GM15510 (cell line): Measurements from ENCODE around the gene ACVR2B.

Experiments used
- POLR2A ChIP-seq: IDR thresholded peaks from 3 replicates; pipeline ENCODE4 v1.6.1; 2011; ENCODE audit warnings: borderline replicate concordance; ENCODE audit not compliant: insufficient read length; ENCODE audit errors: extremely low read depth

Gene ACVR2B

DNA sequence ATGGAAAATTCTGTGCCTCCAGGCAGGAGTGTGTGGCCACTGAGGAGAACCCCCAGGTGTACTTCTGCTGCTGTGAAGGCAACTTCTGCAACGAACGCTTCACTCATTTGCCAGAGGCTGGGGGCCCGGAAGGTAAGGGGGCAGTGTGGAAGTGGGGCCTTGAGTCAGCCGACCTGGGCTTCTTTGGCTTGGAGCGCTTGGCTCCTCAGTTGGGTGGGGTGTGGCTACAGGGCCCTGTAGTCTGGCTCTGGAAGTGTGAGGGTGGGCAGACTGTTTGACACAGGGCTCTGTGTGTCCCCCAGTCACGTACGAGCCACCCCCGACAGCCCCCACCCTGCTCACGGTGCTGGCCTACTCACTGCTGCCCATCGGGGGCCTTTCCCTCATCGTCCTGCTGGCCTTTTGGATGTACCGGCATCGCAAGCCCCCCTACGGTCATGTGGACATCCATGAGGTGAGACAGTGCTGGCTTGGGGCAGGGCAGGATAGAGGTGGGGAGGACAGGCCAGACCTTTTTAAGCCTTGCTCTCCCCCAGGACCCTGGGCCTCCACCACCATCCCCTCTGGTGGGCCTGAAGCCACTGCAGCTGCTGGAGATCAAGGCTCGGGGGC lies 24.3 kb downstream of the ACVR2B start:
- no peak for TF ChIP-seq POLR2A

DNA sequence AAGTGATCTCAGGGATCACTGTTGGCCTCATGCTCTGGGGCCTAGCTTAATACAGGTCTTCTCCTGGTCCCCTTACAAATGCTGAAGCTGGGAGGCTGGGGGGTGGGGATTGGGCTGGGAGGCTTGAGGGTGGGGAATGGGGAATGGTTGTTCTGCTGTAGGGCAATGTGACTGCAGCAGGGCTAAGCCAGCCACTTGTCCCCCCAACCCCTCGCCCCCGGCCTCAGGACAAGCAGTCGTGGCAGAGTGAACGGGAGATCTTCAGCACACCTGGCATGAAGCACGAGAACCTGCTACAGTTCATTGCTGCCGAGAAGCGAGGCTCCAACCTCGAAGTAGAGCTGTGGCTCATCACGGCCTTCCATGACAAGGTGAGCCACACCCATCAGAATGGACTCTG lies 25.2 kb downstream of the ACVR2B start:
- TF ChIP-seq POLR2A = no peak

DNA sequence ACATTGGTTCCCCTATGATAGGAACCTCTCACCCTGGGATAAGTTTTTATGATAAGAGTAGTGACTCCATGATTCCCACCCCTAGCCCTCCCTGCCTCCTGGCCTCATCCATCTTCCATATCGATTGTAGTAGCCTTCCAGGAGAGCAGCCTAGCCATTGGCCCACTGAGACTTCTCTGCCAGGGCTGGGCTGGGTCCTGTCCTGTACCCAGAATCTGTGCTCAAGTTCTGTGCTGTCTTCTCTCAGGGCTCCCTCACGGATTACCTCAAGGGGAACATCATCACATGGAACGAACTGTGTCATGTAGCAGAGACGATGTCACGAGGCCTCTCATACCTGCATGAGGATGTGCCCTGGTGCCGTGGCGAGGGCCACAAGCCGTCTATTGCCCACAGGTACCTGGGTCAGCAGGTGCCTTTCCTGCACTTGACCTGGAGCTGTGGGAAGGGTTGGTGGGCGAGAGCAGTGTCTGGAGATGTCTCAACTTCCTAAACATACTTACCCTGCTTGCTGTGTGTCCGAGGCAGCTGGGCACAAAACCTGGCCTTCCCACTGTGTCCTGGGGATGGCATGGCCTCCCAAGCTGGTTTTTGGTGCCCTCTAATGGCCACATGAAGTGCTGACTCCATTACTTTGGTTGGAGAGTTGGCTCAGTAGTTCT lies 25.9 kb downstream of the ACVR2B start:
- TF ChIP-seq POLR2A = no peak

DNA sequence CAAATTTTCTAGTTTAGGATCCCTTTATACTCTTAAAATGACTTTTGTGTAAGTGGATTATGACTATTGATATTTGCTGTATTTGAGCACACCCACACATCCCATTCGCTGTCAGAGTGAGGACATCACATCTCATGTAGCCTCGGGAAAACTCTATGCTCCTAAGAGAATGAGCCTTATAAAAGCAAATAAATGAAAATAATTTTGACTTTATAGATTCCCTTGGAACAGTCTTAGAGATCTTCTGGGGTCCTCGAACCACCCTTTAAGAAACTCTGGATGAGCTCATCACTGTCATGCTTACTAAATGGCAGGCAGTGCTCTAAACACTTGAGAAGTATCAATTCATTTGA lies 26.4 kb downstream of the ACVR2B start:
- TF ChIP-seq POLR2A = no peak

DNA sequence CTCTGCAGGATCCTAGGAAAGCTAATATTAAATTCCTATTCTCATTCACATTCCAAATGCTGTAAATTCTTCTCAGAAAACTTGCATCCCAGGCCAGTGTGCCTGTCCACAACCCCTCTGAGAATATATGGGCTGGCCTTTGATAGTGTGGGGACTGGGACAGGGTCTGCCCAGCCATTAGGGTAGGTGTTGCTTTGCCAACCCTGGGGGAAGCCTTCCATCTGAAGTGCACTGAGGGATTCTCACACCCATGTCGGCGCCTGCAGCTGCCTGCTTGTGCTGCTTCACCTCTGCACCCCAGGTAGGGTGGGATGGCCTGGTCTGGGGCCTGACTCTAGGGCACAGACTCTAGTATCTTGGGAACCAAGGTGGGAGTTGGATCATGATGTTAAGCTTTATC lies 27.2 kb downstream of the ACVR2B start:
- no peak for TF ChIP-seq POLR2A

DNA sequence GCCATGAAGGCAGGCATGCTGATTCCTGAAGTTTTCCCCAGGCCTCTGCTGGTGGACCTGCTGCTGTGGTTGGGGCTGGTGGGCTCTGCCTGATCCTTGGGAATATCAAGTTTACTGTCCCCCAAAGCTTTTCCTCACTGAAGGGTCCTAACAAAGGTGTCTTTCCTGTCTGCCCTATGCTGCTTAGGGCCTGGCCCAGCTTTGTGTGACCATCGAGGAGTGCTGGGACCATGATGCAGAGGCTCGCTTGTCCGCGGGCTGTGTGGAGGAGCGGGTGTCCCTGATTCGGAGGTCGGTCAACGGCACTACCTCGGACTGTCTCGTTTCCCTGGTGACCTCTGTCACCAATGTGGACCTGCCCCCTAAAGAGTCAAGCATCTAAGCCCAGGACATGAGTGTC lies 29.3 kb downstream of the ACVR2B start:
- TF ChIP-seq POLR2A = no peak

DNA sequence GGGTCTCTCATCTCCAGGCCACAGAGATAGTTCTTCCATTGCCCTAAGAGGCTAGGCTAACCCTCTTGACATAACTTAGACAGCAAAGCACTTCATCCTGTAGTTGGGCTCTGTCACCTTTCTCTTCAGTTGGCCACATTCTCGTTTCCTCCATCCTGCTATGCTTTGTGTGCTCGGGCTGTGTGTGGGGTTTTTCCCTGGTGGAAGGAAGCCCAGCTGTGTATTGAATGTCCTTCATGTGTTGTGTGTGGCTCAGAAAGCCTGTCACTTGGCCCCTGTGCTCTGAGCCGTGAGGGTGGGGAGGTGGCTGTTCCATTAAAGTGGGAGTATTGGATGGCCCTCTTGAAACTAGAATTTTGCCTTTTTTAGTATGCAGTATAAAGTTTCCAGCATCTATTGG lies 33.6 kb downstream of the ACVR2B start:
- no peak for TF ChIP-seq POLR2A

DNA sequence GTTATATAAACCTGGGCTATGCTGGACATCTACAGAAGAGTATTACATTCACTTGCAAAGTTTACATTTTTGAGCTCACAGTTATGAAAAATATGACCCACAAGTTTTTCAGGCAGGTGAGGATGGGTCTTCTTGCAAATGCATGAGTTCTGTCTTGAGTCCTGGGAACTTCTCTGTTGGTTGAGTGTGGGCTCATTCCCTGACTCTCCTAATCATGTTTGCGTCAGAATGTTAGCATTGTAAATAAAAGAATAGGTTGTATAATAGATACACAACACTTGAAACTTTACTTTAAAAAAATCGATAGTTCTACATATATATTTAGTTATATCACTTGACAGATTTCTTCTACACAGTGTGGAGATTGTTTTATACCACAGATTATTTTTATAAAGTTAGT lies 35.3 kb downstream of the ACVR2B start:
- TF ChIP-seq POLR2A = no peak

DNA sequence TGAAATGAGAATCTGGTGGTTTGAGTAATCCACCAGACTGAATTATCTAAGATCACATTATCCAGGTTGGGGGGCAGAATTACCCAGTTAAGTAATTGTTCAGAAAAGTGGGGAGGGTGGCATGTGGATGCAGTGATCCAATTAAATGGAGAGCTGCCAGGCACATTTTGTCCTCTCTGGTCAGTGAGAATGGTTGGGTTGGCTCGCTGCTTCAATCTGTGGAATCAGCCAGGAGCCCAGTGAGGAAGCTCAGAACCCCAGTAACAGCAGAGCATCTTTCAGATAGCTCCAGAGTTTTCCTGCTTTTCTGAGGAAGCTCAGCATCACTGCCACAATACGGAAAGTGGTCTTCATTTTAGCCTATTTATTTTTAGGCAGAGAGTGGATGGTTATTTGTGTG lies 36.1 kb downstream of the ACVR2B start:
- no peak for TF ChIP-seq POLR2A

DNA sequence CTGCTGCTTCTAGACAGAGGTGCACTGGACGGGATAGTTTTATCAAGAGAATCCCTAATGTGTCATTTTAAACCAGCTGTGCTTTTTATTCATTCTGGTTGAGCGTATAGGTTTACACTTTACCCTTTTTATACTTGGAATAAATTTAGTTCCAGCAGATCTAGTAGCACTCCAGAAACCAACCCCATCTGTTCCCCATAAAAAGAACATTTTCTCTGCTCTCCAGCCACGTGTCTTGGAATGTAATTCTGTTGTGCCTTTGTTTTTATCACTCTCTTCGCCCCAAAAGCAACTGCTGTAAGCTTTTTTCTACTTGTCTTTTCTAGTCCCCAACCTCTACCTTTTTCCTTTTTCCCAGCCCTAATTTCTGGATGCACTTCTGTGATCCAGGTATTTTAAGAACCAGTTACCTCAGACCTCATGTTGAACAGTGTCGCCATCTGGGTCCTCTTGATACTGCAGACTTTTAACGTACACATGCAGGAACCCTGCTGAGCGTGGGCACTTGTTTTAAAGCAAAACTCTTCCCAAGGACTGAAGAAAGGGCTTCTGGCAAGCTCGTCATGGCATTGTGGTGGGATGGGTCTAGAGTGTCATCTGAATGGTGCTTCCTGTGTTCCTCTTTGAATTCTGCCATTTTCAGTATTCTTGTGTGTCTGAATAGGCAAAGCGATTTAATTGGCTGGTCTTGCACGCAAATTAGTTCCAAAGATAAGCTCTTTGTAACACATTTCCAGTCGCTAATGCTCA lies 36.8 kb downstream of the ACVR2B start:
- TF ChIP-seq POLR2A = no peak

DNA sequence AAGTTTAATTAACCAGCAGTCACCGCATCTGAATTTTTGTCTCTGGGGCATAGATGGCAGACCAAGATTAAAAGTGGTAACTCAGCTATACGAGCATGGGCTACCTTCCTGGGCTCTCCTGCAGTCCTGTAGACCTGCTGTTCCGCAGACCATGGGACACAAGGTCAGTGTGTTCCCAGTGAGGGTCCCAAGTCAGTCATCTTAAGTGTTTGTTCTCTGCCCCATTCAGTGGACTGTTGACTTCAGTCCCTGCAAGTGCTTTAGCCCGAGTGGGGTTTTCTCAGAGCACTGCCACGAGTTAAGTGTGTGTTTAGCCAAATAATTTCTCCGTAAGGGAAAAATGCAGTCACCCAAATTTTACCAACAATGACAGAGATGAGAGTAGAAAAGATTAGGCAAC lies 37.5 kb downstream of the ACVR2B start:
- no peak for TF ChIP-seq POLR2A

DNA sequence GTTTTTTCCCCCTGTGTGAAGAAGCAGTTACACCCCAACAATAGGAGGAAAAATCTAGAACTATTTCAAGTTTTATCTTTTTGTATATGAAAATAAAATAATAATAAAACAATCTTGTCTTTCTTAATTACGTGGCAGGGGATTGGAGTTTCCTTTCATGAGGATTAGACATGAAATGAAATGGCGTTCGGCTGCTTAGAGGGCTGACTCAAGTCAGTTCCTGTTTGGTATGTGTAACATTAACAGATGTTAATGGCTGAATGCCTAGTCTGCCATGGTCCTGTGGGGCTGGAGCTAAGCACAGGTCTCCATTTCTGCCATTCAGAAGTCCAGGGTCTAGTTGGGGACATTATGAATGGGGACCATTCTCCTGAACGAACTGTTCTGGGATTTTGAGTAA lies 39.3 kb downstream of the ACVR2B start:
- TF ChIP-seq POLR2A = no peak

DNA sequence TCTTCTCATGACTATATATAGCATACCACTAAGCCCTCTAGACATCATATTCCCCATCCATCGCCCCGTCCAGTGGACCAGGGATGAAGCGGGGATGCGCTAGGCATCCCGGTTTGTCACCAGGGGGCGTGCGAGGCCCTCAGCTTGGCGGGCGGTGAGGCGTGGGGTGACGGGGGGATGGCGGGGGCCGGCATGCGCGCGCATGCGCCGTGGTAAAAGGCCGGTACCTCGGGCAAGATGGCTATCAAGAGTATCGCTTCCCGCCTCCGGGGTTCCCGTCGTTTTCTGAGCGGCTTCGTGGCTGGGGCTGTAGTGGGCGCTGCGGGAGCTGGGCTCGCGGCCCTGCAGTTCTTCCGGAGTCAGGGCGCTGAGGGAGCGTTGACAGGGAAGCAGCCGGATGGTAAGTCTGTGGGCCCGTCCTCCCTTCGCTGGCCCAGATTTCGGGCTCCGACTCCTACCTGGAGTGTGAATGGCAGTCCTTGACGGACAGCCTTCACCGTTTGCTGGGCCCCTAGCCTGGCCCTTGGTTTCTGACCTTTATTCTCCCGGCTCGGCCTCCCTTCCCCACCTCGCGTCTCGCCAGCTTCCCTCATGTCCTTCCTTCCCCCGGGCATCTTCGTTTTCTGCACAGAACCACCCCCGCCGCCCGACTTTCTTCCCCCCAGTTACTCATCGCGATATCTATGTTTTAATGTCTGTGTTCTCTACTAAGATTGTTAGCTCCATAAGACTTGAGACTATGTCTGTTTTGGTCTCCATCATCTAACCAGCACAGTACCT lies 42.6 kb downstream of the ACVR2B start, which contains the start of gene EXOG:
TSS of gene EXOG (plus strand) at position 210 of the 780 bp plus-strand sequence. CDS start at position 238, 28 bp downstream.
- TF ChIP-seq POLR2A = peak; percentile 75

DNA sequence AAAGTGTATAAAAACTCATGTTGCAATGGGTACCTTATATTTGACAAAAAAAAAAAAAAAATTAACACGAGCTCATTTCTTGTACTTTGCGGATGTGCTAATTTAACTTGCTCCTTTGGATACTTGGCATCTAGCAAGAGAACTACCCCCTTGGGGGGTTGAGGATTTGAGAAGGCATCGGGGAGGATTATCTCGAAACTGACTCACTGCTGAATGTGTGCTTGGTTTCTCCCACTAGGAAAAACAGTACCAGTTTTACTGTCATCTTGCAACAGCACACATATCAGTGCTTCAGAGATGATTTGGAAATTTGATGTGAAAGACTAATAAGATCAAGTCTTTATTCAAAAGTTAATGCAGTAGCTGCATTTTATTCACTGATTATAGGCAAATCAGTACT lies 43.3 kb downstream of the ACVR2B start:
- TF ChIP-seq POLR2A = no peak
